Endodermal cell (in vitro differentiated cells): Measurements from ENCODE around the gene FAT1. TPM values are rescaled to one million over a fixed set of nuclear protein-coding genes. Genes with fewer than 3 reads are reported as not detected.

ENCODE experiments used
- DNase-seq: peaks from one replicate; pipeline ENCODE4 v3.0.0-alpha.2; 2017
- H3K27ac ChIP-seq: 2 replicates; pipeline ENCODE4 v1.5.1; 2013; ENCODE audit warnings: mild to moderate bottlenecking, low read depth, low read length, moderate library complexity
- H3K27me3 ChIP-seq: 2 replicates; pipeline ENCODE4 v1.6.1; 2013; ENCODE audit warnings: mild to moderate bottlenecking, low read length, moderate library complexity; ENCODE audit not compliant: insufficient read depth, control insufficient read depth, poor library complexity, severe bottlenecking
- H3K36me3 ChIP-seq: 2 replicates; pipeline ENCODE4 v1.7.0; 2013; ENCODE audit warnings: mild to moderate bottlenecking, low read length, moderate library complexity; ENCODE audit not compliant: control insufficient read depth, insufficient read depth
- H3K4me1 ChIP-seq: one replicate; pipeline ENCODE4 v1.7.0; 2013; ENCODE audit warnings: low read length; ENCODE audit not compliant: control insufficient read depth, insufficient read depth
- H3K4me3 ChIP-seq: 2 replicates; pipeline ENCODE4 v1.5.1; 2013; ENCODE audit warnings: mild to moderate bottlenecking, low read length, moderate library complexity
- H3K9ac ChIP-seq: 2 replicates; pipeline ENCODE4 v1.6.1; 2013; ENCODE audit warnings: mild to moderate bottlenecking, low read length, moderate library complexity; ENCODE audit not compliant: poor library complexity, severe bottlenecking; ENCODE audit errors: extremely low read depth
- H3K9me3 ChIP-seq: 2 replicates; pipeline ENCODE4 v1.6.1; 2013; ENCODE audit warnings: mild to moderate bottlenecking, low read length, moderate library complexity; ENCODE audit not compliant: control insufficient read depth
- H3K27ac Mint-ChIP-seq: 2 replicates; pipeline ENCODE4 v1.8.0; 2020; ENCODE audit warnings: mixed read lengths
- H3K27me3 Mint-ChIP-seq: 2 replicates; pipeline ENCODE4 v1.8.0; 2021; ENCODE audit warnings: mild to moderate bottlenecking, mixed read lengths; ENCODE audit not compliant: insufficient read depth
- H3K36me3 Mint-ChIP-seq: 2 replicates; pipeline ENCODE4 v1.8.0; 2020; ENCODE audit warnings: low read depth, mixed read lengths
- H3K4me1 Mint-ChIP-seq: 2 replicates; pipeline ENCODE4 v1.8.0; 2020; ENCODE audit warnings: mixed read lengths
- H3K4me3 Mint-ChIP-seq: 2 replicates; pipeline ENCODE4 v1.8.0; 2020; ENCODE audit warnings: mild to moderate bottlenecking, moderate library complexity, mixed read lengths
- H3K9me3 Mint-ChIP-seq: 2 replicates; pipeline ENCODE4 v1.8.0; 2020; ENCODE audit warnings: mild to moderate bottlenecking, mixed read lengths
- CTCF ChIP-seq: fragments of 200-600 bp; sonication (generic); conservative IDR thresholded peaks from 2 replicates; pipeline ENCODE4 v1.5.0; 2021; ENCODE audit warnings: antibody characterized with exemption, mild to moderate bottlenecking
- WGBS, 2 experiments: methylation state at CpG; one replicate each; pipeline versions ENCODE4 v1.1.5 to v1.1.7; 2013; ENCODE audit warnings: missing lambda C conversion rate in 2 of 2, mixed read lengths in 1 of 2; ENCODE audit not compliant: insufficient coverage in 1 of 2, insufficient read length in 1 of 2; 5-methylcytosine and 5-hydroxymethylcytosine counted together
- total RNA-seq, 2 donors: library from RNA; stranded (reverse); fragmentation: NEBNext Ultra II Directional in 1 of 2; extraction: Animal tissue kit (Norgen Biotek cat#: 25700) in 1 of 2; gene quantifications; 2 replicates in 1 of 2; 3 replicates in 1 of 2; pipeline ENCODE4 v1.2.1, GENCODE V29; 2021

FAT1 gene
- total RNA-seq, 2 donors from 2014 or later: 66.6 to 77.8 TPM

DNA sequence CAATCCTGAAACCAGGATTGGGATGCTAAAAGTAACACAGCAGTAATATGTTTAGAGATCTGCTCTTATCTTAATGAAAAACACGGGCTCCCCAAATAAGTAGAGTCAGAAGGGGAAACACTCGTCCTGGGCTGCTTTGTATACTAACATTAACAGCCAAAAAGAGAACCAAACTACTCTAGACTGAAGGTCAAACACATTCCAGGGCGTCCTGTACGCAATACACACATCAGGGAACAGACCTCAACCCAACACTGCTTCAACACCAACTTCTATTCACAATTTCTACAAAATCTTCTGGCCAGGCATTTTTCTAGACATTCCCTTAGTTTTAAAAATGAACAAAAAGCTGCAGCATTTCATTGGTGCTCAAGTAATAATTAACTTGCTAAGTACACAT is 21.4 kb downstream of the FAT1 start:
- H3K4me1 ChIP-seq: peaks cover 14% of the 10 kb centered on the region
- TF ChIP-seq CTCF: no peak
- Mint-ChIP-seq H3K36me3 (peaks cover 21% of the 10 kb centered on the region), H3K27ac (no peak overlapping the region), H3K4me3 (no peak overlapping the region), H3K4me1 (peaks cover 22% of the 10 kb centered on the region), H3K27me3 (no peaks in the 10 kb centered on the region), H3K9me3 (no peaks in the 10 kb centered on the region)
- WGBS, 2 experiments: 60 to 94% methylated on average over 1 to 4 of the region's 4 CpGs
- H3K27me3 ChIP-seq: no peaks in the 10 kb centered on the region
- no peak for DNase-seq
- no peak overlapping the region for H3K9ac ChIP-seq
- H3K9me3 ChIP-seq: no peaks in the 10 kb centered on the region
- H3K36me3 ChIP-seq: peaks cover 29% of the 10 kb centered on the region
- peak overlapping the region; percentile 61 for H3K27ac ChIP-seq
- H3K4me3 ChIP-seq: no peak overlapping the region

DNA sequence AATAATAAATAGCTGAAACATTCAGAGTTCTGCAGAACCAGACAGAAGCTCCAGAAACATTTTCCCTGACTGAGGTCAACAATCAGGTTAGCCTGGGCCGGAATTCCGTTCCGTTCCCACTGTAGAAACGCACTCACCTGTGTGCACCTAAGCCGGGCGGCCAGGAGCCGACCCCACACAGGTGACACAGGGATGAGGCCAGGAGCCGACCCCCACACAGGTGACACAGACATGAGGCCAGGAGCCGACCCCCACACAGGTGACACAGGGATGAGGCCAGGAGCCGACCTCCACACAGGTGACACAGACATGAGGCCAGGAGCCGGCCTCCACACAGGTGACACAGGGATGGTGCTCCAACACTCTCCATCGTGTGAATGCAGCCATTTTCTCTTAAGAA is 21.9 kb downstream of the FAT1 start:
- WGBS, 2 experiments: 85 to 89% methylated on average over 8 to 12 of the region's 12 CpGs
- DNase-seq: no peak
- H3K27ac ChIP-seq: peak overlapping the region; percentile 99
- H3K4me1 Mint-ChIP-seq: peaks cover 22% of the 10 kb centered on the region
- no peaks in the 10 kb centered on the region for H3K9me3 Mint-ChIP-seq
- peak overlapping the region; percentile 72 for H3K27ac Mint-ChIP-seq
- H3K36me3 Mint-ChIP-seq: peaks cover 15% of the 10 kb centered on the region
- TF ChIP-seq CTCF: no peak
- no peaks in the 10 kb centered on the region for H3K27me3 Mint-ChIP-seq
- H3K4me3 Mint-ChIP-seq: no peak overlapping the region
- no peaks in the 10 kb centered on the region for H3K9me3 ChIP-seq
- no peak overlapping the region for H3K9ac ChIP-seq
- peaks cover 14% of the 10 kb centered on the region for H3K4me1 ChIP-seq
- H3K27me3 ChIP-seq: no peaks in the 10 kb centered on the region
- no peak overlapping the region for H3K4me3 ChIP-seq
- peaks cover 24% of the 10 kb centered on the region for H3K36me3 ChIP-seq

DNA sequence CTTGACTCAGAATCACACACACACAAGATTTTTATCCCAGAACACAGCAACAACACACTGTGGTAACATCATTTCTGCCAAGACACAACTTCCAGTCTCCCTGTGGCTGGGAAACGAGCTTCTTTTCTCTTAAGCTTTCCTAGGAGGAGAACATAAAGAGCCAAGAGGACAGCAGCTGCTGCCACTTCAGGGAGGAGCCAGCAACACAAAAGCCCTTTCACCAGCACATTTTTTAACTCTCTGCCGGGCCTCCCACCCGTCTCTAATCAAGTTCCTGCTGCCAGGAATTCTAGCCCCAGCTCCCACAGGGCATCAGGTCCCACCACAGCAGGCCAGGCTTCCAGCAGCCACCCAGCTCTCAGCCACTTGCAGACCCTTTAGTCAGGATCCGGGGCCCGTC is 22.4 kb downstream of the FAT1 start:
- H3K27ac Mint-ChIP-seq: peak overlapping the region; percentile 72

More for the DNA sequence above, 22.4 kb downstream of the FAT1 start:
- Histone ChIP-seq H3K36me3 (peaks cover 19% of the 10 kb centered on the region), H3K4me3 (no peak overlapping the region), H3K4me1 (peaks cover 14% of the 10 kb centered on the region), H3K9me3 (no peaks in the 10 kb centered on the region), H3K27me3 (no peaks in the 10 kb centered on the region), H3K27ac (peak overlapping the region; percentile 99), H3K9ac (no peak overlapping the region)
- 33 to 39% methylated on average over 1 to 5 of the region's 5 CpGs for WGBS, 2 experiments
- Mint-ChIP-seq H3K4me1 (peaks cover 22% of the 10 kb centered on the region), H3K9me3 (no peaks in the 10 kb centered on the region), H3K4me3 (no peak overlapping the region), H3K36me3 (peaks cover 10% of the 10 kb centered on the region), H3K27me3 (no peaks in the 10 kb centered on the region)
- no peak for TF ChIP-seq CTCF
- DNase-seq: peak; percentile 87
